ENCODE data around the gene TAGLN. TPM values are rescaled to one million over a fixed set of nuclear protein-coding genes. Genes with fewer than 3 reads are reported as not detected.
"Not testable (repeated sequence)": the region's sequence is repeated elsewhere in the genome, so short reads cannot be mapped to it uniquely, and the experiment has no call there.

The TAGLN gene
- total RNA-seq, 1 donor from 2014 or later: 97.9 TPM

DNA sequence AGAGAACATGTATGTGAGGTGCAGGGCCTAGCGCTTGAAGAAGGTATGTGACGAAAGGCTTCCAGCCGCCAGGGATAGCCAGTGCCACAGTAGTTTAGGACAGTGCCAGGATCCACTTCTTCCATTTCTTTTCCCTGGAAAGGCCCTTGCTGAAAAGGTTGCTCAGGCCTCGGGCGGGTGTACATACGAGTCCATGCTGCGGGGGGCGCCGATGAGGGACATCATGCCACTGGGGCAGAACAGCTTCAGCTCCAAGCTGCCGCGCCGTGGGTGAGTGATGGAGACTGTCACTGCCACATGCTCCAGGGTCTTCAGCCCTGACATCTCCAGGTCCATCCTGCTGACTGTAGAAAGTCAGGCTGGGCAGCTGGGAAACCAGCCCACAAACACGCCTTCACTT, 9.5 kb downstream of the TAGLN start:
- H3K27me3 Mint-ChIP-seq; H3K4me3 Mint-ChIP-seq; H3K9me3 Mint-ChIP-seq; H3K4me1 Mint-ChIP-seq (ENCODE audit: unreplicated experiment); DNase-seq (ENCODE audit: extremely low spot score, unreplicated experiment); H3K27ac Mint-ChIP-seq: not testable (repeated sequence)
- peaks cover 23% of the 10 kb centered on the region for H3K36me3 Mint-ChIP-seq

GRCh38 chr11:117209351-117210125, 10.4 kb downstream of the TAGLN start:
- peaks cover 24% of the 10 kb centered on the region for H3K36me3 Mint-ChIP-seq
- DNase-seq (ENCODE audit: extremely low spot score, unreplicated experiment); H3K27me3 Mint-ChIP-seq; H3K4me3 Mint-ChIP-seq; H3K4me1 Mint-ChIP-seq (ENCODE audit: unreplicated experiment); H3K9me3 Mint-ChIP-seq; H3K27ac Mint-ChIP-seq: not testable (repeated sequence)

GRCh38 chr11:117210620-117211019, 11.4 kb downstream of the TAGLN start:
- Mint-ChIP-seq H3K4me1 (ENCODE audit: unreplicated experiment) (no peaks in the 10 kb centered on the region), H3K27me3 (no peaks in the 10 kb centered on the region), H3K36me3 (peaks cover 19% of the 10 kb centered on the region), H3K4me3 (no peak overlapping the region), H3K27ac (no peak overlapping the region), H3K9me3 (no peaks in the 10 kb centered on the region)
- TF ChIP-seq CTCF (conservative IDR thresholded peaks at IDR 0.05): no peak
- DNase-seq (ENCODE audit: extremely low spot score, unreplicated experiment): no peak

DNA sequence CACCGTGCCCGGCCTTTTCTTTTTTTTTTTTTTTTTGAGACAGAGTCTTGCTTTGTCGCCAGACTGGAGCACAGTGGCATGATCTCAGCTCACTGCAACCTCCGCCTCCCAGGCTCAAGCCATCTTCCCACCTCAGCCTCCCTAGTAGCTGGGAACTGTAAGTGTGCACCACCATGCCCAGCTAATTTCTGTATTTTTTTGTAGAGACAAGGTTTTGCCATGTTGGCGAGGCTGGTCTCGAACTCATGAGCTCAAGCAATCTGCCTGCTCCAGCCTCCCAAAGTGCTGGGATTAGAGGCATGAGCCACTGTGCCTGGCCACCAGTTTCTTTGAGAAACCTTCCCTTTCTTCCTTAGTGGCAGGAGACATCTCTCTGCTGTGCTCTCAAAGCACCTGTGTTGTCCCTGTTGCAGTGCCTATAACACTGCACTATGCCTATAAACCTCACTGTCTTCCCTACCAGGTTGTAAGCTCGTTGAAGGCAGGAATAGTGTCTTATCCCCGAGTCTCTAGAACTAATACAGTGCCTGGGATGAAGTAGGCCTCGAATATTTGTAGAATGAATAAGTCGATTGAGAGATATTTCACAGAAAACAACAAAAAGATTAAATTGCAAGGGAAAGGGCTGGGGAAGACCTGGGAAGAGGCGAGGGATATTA, 13.7 kb downstream of the TAGLN start:
- DNase-seq (ENCODE audit: extremely low spot score, unreplicated experiment): no peak
- H3K27ac Mint-ChIP-seq: no peak overlapping the region
- peaks cover 19% of the 10 kb centered on the region for H3K36me3 Mint-ChIP-seq
- H3K4me1 Mint-ChIP-seq (ENCODE audit: unreplicated experiment): no peaks in the 10 kb centered on the region
- no peak for TF ChIP-seq CTCF (conservative IDR thresholded peaks at IDR 0.05)
- H3K4me3 Mint-ChIP-seq: no peak overlapping the region
- H3K9me3 Mint-ChIP-seq: no peaks in the 10 kb centered on the region
- no peaks in the 10 kb centered on the region for H3K27me3 Mint-ChIP-seq

- no peak for DNase-seq (ENCODE audit: extremely low spot score, unreplicated experiment)
- Mint-ChIP-seq H3K27ac (no peak overlapping the region), H3K4me3 (no peak overlapping the region), H3K36me3 (peaks cover 19% of the 10 kb centered on the region), H3K4me1 (ENCODE audit: unreplicated experiment) (no peaks in the 10 kb centered on the region), H3K9me3 (no peaks in the 10 kb centered on the region), H3K27me3 (no peaks in the 10 kb centered on the region)
- no peak for TF ChIP-seq CTCF (conservative IDR thresholded peaks at IDR 0.05)
Measured at GRCh38 chr11:117214404-117215110, 15.4 kb downstream of the TAGLN start.

DNA sequence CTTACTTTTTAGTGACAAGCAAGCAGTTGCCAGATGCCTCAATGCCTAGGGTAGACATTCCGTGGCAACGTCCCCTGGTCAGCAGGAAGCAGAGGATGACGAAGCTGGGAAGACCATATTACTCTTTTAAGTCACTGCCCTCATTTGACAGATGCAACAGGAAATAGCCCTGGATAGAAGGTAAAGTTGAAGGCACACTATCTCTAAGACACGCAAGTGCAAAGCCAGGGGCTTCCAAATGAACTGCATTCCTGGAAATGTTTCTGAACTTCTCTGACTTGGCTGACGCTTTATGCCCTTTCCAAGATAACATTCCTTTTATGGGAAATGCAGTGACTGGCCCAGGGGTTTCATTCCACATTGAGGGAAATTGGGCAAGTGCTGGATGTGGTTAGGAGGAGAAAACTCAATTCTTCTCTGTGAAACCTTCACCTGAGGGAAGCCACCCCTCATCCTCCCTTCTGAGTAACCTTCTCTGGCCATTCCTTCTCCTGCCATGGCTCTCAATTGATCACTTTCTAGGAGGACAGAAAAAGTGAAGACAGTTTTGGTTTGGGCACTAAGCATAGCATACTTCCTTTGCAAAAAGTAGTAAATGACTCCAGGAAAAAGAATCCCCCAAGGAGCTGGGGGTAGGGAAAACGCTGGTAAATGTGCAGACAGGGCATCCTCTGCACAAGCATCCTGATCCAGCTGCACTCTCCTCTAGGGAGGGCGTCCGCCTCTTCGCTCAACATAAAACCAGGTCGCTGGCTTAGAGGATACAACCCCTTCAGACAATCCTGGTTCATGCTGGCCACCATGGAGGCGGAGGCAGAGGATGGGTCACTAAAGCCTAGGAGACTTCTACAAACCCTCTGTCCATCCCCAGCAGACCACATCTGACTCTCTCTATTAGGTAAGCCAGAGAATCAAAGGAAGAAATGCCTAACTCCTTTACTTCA, 18.2 kb downstream of the TAGLN start:
- DNase-seq (ENCODE audit: extremely low spot score, unreplicated experiment): no peak
- no peak overlapping the region for H3K27ac Mint-ChIP-seq
- TF ChIP-seq CTCF (conservative IDR thresholded peaks at IDR 0.05): no peak
- no peak overlapping the region for H3K4me3 Mint-ChIP-seq
- peaks cover 11% of the 10 kb centered on the region for H3K4me1 Mint-ChIP-seq (ENCODE audit: unreplicated experiment)
- H3K27me3 Mint-ChIP-seq: no peaks in the 10 kb centered on the region
- H3K36me3 Mint-ChIP-seq: peaks cover 20% of the 10 kb centered on the region
- H3K9me3 Mint-ChIP-seq: no peaks in the 10 kb centered on the region
